SK-N-SH (cell line): ENCODE measurements around the gene N4BP2L2. TPM values are rescaled to one million over a fixed set of nuclear protein-coding genes. Genes with fewer than 3 reads are reported as not detected.

ENCODE experiments used
- CTCF ChIA-PET: fragments of 300-600, 350-600 bp; formaldehyde crosslinking; extraction: SDS; loops from one replicate; lab custom pipeline; 2021; lab: Yijun Ruan, JAX
- POLR2A ChIA-PET: fragments of 350-600 bp; sonication (Branson Sonifier 250); formaldehyde crosslinking; extraction: SDS; loops from one replicate; lab custom pipeline; 2020; ENCODE audit warnings: antibody characterized with exemption, inconsistent platforms; lab: Yijun Ruan, JAX
- DNase-seq: peaks from one replicate; pipeline ENCODE4 v3.0.0; 2012
- H2AFZ ChIP-seq: fragments of 200-600 bp; sonication (generic); 2 replicates; pipeline ENCODE4 v1.8.1; 2016; ENCODE audit warnings: antibody characterized with exemption, mild to moderate bottlenecking, low read depth
- H3F3A ChIP-seq: fragments of 200-600 bp; sonication (generic); replicated peaks from 2 replicates; pipeline ENCODE3; 2016; ENCODE audit warnings: antibody characterized with exemption, mild to moderate bottlenecking; ENCODE audit not compliant: insufficient read depth
- H3K27ac ChIP-seq, 2 experiments: fragments of 200-500 bp in 1 of 2; fragments of 200-600 bp in 1 of 2; sonication (Bioruptor generic) in 1 of 2; sonication (generic), shearing (Covaris generic) in 1 of 2; 2 replicates each; pipeline versions ENCODE4 v1.5.1 to v1.6.1; 2014 to 2016; ENCODE audit warnings: low read depth in 2 of 2, inconsistent platforms in 1 of 2, low read length in 1 of 2, mild to moderate bottlenecking in 1 of 2, mixed read lengths in 1 of 2
- H3K27me3 ChIP-seq: fragments of 200-600 bp; sonication (generic), shearing (Covaris generic); 2 replicates; pipeline ENCODE4 v1.6.1; 2016; ENCODE audit warnings: mixed run types; ENCODE audit not compliant: insufficient read depth
- H3K36me3 ChIP-seq, 2 experiments: fragments of 200-500 bp in 1 of 2; fragments of 200-600 bp in 1 of 2; sonication (Bioruptor generic) in 1 of 2; sonication (generic) in 1 of 2; replicated peaks in 1 of 2; 2 replicates each; pipeline versions ENCODE3 to v1.5.1; 2014 to 2016; ENCODE audit warnings: low read length in 1 of 2, mild to moderate bottlenecking in 1 of 2; ENCODE audit not compliant: insufficient read depth in 2 of 2, control insufficient read depth in 1 of 2
- H3K4me1 ChIP-seq, 2 experiments: fragments of 200-500 bp in 1 of 2; fragments of 200-600 bp in 1 of 2; sonication (Bioruptor generic) in 1 of 2; sonication (generic), shearing (Covaris generic) in 1 of 2; 2 replicates each; pipeline versions ENCODE4 v1.5.1 to v1.6.1; 2014 to 2016; ENCODE audit warnings: low read depth in 1 of 2, low read length in 1 of 2, mixed run types in 1 of 2; ENCODE audit not compliant: insufficient read depth in 2 of 2, control insufficient read depth in 1 of 2
- H3K4me2 ChIP-seq: fragments of 200-600 bp; sonication (generic), shearing (Covaris generic); 2 replicates; pipeline ENCODE4 v1.6.1; 2017; ENCODE audit warnings: mixed run types
- H3K4me3 ChIP-seq, 2 experiments: fragments of 200-500 bp in 1 of 2; fragments of 200-600 bp in 1 of 2; sonication (Bioruptor generic) in 1 of 2; sonication (generic), shearing (Covaris generic) in 1 of 2; 2 replicates each; pipeline versions ENCODE4 v1.5.1 to v1.8.1; 2014 to 2016; ENCODE audit warnings: low read depth in 2 of 2, inconsistent platforms in 1 of 2, low read length in 1 of 2, mild to moderate bottlenecking in 1 of 2, mixed read lengths in 1 of 2, moderate library complexity in 1 of 2
- H3K79me2 ChIP-seq: fragments of 200-600 bp; sonication (generic); 2 replicates; pipeline ENCODE4 v1.8.1; 2017; ENCODE audit warnings: mild to moderate bottlenecking; ENCODE audit not compliant: insufficient read depth
- H3K9ac ChIP-seq: fragments of 200-600 bp; sonication (generic); 2 replicates; pipeline ENCODE4 v1.6.1; 2017; ENCODE audit warnings: mixed run types
- H3K9me2 ChIP-seq: fragments of 200-600 bp; sonication (generic); 2 replicates; pipeline ENCODE4 v1.6.1; 2017; ENCODE audit warnings: mixed run types
- H3K9me3 ChIP-seq: fragments of 200-600 bp; sonication (generic); 2 replicates; pipeline ENCODE4 v1.6.1; 2017; ENCODE audit warnings: mixed run types, mild to moderate bottlenecking, moderate library complexity
- H4K20me1 ChIP-seq: fragments of 200-600 bp; sonication (generic); 2 replicates; pipeline ENCODE4 v1.6.1; 2017; ENCODE audit warnings: mild to moderate bottlenecking, mixed run types; ENCODE audit not compliant: insufficient read depth
- CHD2 ChIP-seq: fragments of 150-350 bp; IDR thresholded peaks from 2 replicates; pipeline ENCODE4 v1.6.1; 2018; ENCODE audit warnings: low read length; ENCODE audit not compliant: partially characterized antibody
- ELF1 ChIP-seq: IDR thresholded peaks from 2 replicates; pipeline ENCODE4 v1.4.0; 2012
- EP300 ChIP-seq, 2 experiments: IDR thresholded peaks; 2 replicates each; pipeline versions ENCODE4 v1.4.0 to v1.6.1; 2012; ENCODE audit warnings: borderline replicate concordance in 1 of 2, low read depth in 1 of 2, low read length in 1 of 2
- EZH2phosphoT487 ChIP-seq: fragments of 200-600 bp; sonication (generic); IDR thresholded peaks from 2 replicates; pipeline ENCODE4 v1.6.1; 2017; ENCODE audit warnings: low read depth, mixed run types, mild to moderate bottlenecking, antibody characterized with exemption, moderate library complexity, borderline replicate concordance
- FOXM1 ChIP-seq: IDR thresholded peaks from 2 replicates; pipeline ENCODE4 v1.4.0; 2012; ENCODE audit warnings: low read depth, mild to moderate bottlenecking
- GATA2 ChIP-seq: sonication (generic); formaldehyde crosslinking; IDR thresholded peaks from 2 replicates; pipeline ENCODE4 v1.5.0; 2020; ENCODE audit warnings: mild to moderate bottlenecking, missing genetic modification reagents
- JUND ChIP-seq: IDR thresholded peaks from 2 replicates; pipeline ENCODE4 v1.4.0; 2012
- NFIC ChIP-seq: IDR thresholded peaks from 2 replicates; pipeline ENCODE4 v1.4.0; 2012; ENCODE audit warnings: borderline replicate concordance
- NRF1 ChIP-seq: IDR thresholded peaks from 2 replicates; pipeline ENCODE4 v1.6.1; 2012; ENCODE audit warnings: low read depth, mild to moderate bottlenecking, low read length
- RCOR1 ChIP-seq: fragments of 150-350 bp; IDR thresholded peaks from 2 replicates; pipeline ENCODE4 v1.6.1; 2017; ENCODE audit warnings: antibody characterized with exemption, low read length
- SIN3A ChIP-seq: IDR thresholded peaks from 2 replicates; pipeline ENCODE4 v1.6.1; 2012; ENCODE audit warnings: low read depth, mild to moderate bottlenecking, low read length, moderate library complexity, borderline replicate concordance
- TAF1 ChIP-seq: IDR thresholded peaks from 2 replicates; pipeline ENCODE4 v1.6.1; 2012; ENCODE audit warnings: low read depth, mild to moderate bottlenecking, low read length, moderate library complexity, borderline replicate concordance
- TCF12 ChIP-seq: IDR thresholded peaks from 2 replicates; pipeline ENCODE4 v1.4.0; 2012
- TEAD4 ChIP-seq: IDR thresholded peaks from 2 replicates; pipeline ENCODE4 v1.4.0; 2012; ENCODE audit warnings: mild to moderate bottlenecking, borderline replicate concordance; ENCODE audit not compliant: insufficient read depth
- YY1 ChIP-seq: IDR thresholded peaks from 2 replicates; pipeline ENCODE4 v1.4.0; 2012; ENCODE audit warnings: low read depth, mild to moderate bottlenecking
- WGBS: methylation state at CpG from one replicate; pipeline ENCODE4 v1.1.6; 2017; ENCODE audit warnings: low lambda C conversion rate; 5-methylcytosine and 5-hydroxymethylcytosine counted together
- polyA plus RNA-seq, 3 experiments: library from polyadenylated mRNA; depleted of rRNA; stranded (reverse); fragments of >200 nt; gene quantifications; 2 replicates each; pipeline ENCODE4 v1.2.3, GENCODE V29; 2012
- TF ChIP-seq, protein P1 (sequence below): IDR thresholded peaks from 2 replicates; pipeline ENCODE4 v1.6.1; 2012; ENCODE audit warnings: mild to moderate bottlenecking, low read depth, low read length, moderate library complexity
- TF ChIP-seq, protein P2 (sequence below): fragments of 200-600 bp; sonication (generic); IDR thresholded peaks from 2 replicates; pipeline ENCODE4 v1.6.1; 2017; ENCODE audit warnings: antibody characterized with exemption, mild to moderate bottlenecking, moderate library complexity
- TF ChIP-seq, protein P3 (sequence below): IDR thresholded peaks from 2 replicates; pipeline ENCODE4 v1.4.0; 2012; ENCODE audit warnings: low read depth
- TF ChIP-seq, protein P4 (sequence below): IDR thresholded peaks from 2 replicates; pipeline ENCODE4; 2012

The N4BP2L2 gene
- polyA plus RNA-seq, 1 of the 3 experiments (the other 2 are of a cell fraction): 16.0 TPM

DNA sequence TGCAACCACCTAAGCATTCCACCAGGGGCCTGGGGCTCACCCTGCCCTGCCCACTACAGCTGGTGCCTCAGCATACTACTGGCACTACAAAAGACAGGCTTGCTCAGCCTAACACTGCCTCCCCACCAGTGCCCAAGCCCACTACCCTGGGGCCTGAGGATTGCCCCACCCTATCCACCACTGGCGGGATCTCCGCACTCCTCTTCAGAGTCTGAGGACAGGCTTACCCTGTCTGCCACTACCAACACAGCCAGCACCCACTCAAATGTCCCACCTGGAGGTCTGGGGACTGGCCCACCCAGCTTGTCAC is 83.0 kb downstream of the N4BP2L2 start:
- ChIA-PET POLR2A (no interaction called here), CTCF (interaction anchor here (1.2 kb wide), 1 partner anchor 11 kb away, joined by 3 read pairs; no protein-coding TSS in a partner anchor)
- H3K9ac ChIP-seq: no peak overlapping the region
- peaks cover 12% of the 10 kb centered on the region for H3K9me3 ChIP-seq
- no peaks in the 10 kb centered on the region for H3K27me3 ChIP-seq
- H3K4me3 ChIP-seq: no peak overlapping the region
- no peaks in the 10 kb centered on the region for H3F3A ChIP-seq
- DNase-seq: no peak
- no peaks in the 10 kb centered on the region for H3K4me1 ChIP-seq
- H3K4me2 ChIP-seq: no peak overlapping the region
- no peaks in the 10 kb centered on the region for H4K20me1 ChIP-seq
- peaks cover 0 to 14% of the 10 kb centered on the region in 2 experiments for H3K36me3 ChIP-seq
- 63% methylated on average over 2 of the region's 2 CpGs for WGBS
- H3K27ac ChIP-seq: no peak overlapping the region
- TF ChIP-seq, protein P1, sequence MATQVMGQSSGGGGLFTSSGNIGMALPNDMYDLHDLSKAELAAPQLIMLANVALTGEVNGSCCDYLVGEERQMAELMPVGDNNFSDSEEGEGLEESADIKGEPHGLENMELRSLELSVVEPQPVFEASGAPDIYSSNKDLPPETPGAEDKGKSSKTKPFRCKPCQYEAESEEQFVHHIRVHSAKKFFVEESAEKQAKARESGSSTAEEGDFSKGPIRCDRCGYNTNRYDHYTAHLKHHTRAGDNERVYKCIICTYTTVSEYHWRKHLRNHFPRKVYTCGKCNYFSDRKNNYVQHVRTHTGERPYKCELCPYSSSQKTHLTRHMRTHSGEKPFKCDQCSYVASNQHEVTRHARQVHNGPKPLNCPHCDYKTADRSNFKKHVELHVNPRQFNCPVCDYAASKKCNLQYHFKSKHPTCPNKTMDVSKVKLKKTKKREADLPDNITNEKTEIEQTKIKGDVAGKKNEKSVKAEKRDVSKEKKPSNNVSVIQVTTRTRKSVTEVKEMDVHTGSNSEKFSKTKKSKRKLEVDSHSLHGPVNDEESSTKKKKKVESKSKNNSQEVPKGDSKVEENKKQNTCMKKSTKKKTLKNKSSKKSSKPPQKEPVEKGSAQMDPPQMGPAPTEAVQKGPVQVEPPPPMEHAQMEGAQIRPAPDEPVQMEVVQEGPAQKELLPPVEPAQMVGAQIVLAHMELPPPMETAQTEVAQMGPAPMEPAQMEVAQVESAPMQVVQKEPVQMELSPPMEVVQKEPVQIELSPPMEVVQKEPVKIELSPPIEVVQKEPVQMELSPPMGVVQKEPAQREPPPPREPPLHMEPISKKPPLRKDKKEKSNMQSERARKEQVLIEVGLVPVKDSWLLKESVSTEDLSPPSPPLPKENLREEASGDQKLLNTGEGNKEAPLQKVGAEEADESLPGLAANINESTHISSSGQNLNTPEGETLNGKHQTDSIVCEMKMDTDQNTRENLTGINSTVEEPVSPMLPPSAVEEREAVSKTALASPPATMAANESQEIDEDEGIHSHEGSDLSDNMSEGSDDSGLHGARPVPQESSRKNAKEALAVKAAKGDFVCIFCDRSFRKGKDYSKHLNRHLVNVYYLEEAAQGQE: no peak
- TF ChIP-seq GATA2 (CRISPR knock-in tag) (no peak), RCOR1 (no peak), CHD2 (no peak), TCF12 (no peak), YY1 (no peak), SIN3A (no peak), ELF1 (no peak), TEAD4 (no peak), JUND (no peak), NRF1 (no peak), EZH2phosphoT487 (no peak), FOXM1 (no peak), NFIC (no peak), TAF1 (no peak), EP300 (IDR thresholded peaks at IDR 0.05; ENCODE audit: borderline replicate concordance in 1 of 2, low read depth in 1 of 2, low read length in 1 of 2) (no peak)
- TF ChIP-seq, protein P2, sequence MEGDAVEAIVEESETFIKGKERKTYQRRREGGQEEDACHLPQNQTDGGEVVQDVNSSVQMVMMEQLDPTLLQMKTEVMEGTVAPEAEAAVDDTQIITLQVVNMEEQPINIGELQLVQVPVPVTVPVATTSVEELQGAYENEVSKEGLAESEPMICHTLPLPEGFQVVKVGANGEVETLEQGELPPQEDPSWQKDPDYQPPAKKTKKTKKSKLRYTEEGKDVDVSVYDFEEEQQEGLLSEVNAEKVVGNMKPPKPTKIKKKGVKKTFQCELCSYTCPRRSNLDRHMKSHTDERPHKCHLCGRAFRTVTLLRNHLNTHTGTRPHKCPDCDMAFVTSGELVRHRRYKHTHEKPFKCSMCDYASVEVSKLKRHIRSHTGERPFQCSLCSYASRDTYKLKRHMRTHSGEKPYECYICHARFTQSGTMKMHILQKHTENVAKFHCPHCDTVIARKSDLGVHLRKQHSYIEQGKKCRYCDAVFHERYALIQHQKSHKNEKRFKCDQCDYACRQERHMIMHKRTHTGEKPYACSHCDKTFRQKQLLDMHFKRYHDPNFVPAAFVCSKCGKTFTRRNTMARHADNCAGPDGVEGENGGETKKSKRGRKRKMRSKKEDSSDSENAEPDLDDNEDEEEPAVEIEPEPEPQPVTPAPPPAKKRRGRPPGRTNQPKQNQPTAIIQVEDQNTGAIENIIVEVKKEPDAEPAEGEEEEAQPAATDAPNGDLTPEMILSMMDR: no peak
- TF ChIP-seq, protein P3, sequence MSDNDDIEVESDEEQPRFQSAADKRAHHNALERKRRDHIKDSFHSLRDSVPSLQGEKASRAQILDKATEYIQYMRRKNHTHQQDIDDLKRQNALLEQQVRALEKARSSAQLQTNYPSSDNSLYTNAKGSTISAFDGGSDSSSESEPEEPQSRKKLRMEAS: no peak
- TF ChIP-seq, protein P4, sequence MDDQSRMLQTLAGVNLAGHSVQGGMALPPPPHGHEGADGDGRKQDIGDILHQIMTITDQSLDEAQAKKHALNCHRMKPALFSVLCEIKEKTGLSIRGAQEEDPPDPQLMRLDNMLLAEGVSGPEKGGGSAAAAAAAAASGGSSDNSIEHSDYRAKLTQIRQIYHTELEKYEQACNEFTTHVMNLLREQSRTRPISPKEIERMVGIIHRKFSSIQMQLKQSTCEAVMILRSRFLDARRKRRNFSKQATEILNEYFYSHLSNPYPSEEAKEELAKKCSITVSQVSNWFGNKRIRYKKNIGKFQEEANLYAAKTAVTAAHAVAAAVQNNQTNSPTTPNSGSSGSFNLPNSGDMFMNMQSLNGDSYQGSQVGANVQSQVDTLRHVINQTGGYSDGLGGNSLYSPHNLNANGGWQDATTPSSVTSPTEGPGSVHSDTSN: no peak
- TF ChIP-seq, all 33 proteins: peak for 0
- H3K79me2 ChIP-seq: no peaks in the 10 kb centered on the region
- no peak overlapping the region for H2AFZ ChIP-seq
- H3K9me2 ChIP-seq: no peaks in the 10 kb centered on the region
